Gastroesophageal sphincter (tissue), 3 donors: Measurements from ENCODE around the gene RALGPS1.

ENCODE experiments used
- EP300 ChIP-seq: sonication (generic); formaldehyde crosslinking; IDR thresholded peaks from one replicate; pipeline ENCODE4 v1.6.1; 2017; ENCODE audit warnings: antibody characterized with exemption, mild to moderate bottlenecking
- POLR2A ChIP-seq, 2 donors: fragments of 450-650 bp; IDR thresholded peaks; one replicate each; pipeline ENCODE4 v1.6.1; 2017; ENCODE audit warnings: antibody characterized with exemption in 2 of 2, mild to moderate bottlenecking in 2 of 2, moderate library complexity in 1 of 2
- POLR2AphosphoS5 ChIP-seq: sonication (generic); formaldehyde crosslinking; IDR thresholded peaks from one replicate; pipeline ENCODE4 v1.6.1; 2017; ENCODE audit warnings: antibody characterized with exemption
- TF ChIP-seq, protein P1 (sequence below), 4 experiments: fragments of 200-600 bp in 2 of 4; fragments of 450-650 bp in 2 of 4; sonication (generic) in 1 of 4; IDR thresholded peaks; one replicate each; pipeline ENCODE4 v1.5.1; 2017 to 2019; ENCODE audit warnings: antibody characterized with exemption in 4 of 4, mild to moderate bottlenecking in 2 of 4, moderate library complexity in 2 of 4

DNA sequence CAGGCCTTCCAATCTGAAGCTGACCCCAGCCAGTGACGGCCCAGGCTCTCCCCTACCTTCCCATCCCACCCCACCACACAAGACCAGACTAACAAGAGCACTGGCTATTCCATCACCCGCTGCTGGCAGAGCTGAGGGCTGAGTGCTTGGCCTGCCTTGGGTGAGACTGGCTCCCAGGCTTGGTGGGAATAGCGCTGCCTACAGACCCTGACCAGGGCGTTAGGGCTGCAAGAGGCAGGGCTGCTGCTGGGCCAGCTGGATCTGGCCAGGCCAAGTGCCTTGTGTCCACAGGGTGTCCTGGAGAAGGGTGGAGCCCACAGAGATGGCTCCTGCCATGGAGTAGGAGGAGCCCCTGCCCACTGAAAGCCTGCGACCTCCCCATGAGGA, 239.4 kb downstream of the RALGPS1 start:
- TF ChIP-seq, protein P1, sequence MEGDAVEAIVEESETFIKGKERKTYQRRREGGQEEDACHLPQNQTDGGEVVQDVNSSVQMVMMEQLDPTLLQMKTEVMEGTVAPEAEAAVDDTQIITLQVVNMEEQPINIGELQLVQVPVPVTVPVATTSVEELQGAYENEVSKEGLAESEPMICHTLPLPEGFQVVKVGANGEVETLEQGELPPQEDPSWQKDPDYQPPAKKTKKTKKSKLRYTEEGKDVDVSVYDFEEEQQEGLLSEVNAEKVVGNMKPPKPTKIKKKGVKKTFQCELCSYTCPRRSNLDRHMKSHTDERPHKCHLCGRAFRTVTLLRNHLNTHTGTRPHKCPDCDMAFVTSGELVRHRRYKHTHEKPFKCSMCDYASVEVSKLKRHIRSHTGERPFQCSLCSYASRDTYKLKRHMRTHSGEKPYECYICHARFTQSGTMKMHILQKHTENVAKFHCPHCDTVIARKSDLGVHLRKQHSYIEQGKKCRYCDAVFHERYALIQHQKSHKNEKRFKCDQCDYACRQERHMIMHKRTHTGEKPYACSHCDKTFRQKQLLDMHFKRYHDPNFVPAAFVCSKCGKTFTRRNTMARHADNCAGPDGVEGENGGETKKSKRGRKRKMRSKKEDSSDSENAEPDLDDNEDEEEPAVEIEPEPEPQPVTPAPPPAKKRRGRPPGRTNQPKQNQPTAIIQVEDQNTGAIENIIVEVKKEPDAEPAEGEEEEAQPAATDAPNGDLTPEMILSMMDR (IDR thresholded peaks at IDR 0.05) = no peak
- TF ChIP-seq POLR2A (IDR thresholded peaks at IDR 0.05) (no peak), POLR2AphosphoS5 (no peak), EP300 (no peak)
